GM23338 (cell line): ENCODE data around the gene H1-8.

ENCODE experiments used
- EZH2 ChIP-seq: fragments of 200-600 bp; sonication (generic); IDR thresholded peaks from one replicate; pipeline ENCODE4 v1.8.0; 2017; ENCODE audit warnings: antibody characterized with exemption, mild to moderate bottlenecking, low read depth; ENCODE audit not compliant: unreplicated experiment
- EZH2phosphoT487 ChIP-seq: fragments of 200-600 bp; sonication (generic); IDR thresholded peaks from one replicate; pipeline ENCODE4 v1.8.1; 2018; ENCODE audit warnings: antibody characterized with exemption; ENCODE audit not compliant: unreplicated experiment
- NANOG ChIP-seq: IDR thresholded peaks from 2 replicates; pipeline ENCODE4 v1.6.1; 2016; ENCODE audit warnings: antibody characterized with exemption, borderline replicate concordance
- POLR2AphosphoS5 ChIP-seq: IDR thresholded peaks from 2 replicates; pipeline ENCODE4 v1.6.1; 2016; ENCODE audit warnings: antibody characterized with exemption, low read depth
- TF ChIP-seq, protein P1 (sequence below), 2 experiments: fragments of 200-600 bp in 1 of 2; sonication (generic) in 1 of 2; conservative IDR thresholded peaks; 2 replicates each; pipeline versions ENCODE4 v1.5.1 to v1.6.1; 2016 to 2017; ENCODE audit warnings: antibody characterized with exemption in 2 of 2, low read depth in 2 of 2, mild to moderate bottlenecking in 2 of 2, moderate library complexity in 1 of 2
- TF ChIP-seq, protein P2 (sequence below): IDR thresholded peaks from one replicate; pipeline ENCODE4 v1.6.1; 2018; ENCODE audit warnings: antibody characterized with exemption; ENCODE audit not compliant: unreplicated experiment

DNA sequence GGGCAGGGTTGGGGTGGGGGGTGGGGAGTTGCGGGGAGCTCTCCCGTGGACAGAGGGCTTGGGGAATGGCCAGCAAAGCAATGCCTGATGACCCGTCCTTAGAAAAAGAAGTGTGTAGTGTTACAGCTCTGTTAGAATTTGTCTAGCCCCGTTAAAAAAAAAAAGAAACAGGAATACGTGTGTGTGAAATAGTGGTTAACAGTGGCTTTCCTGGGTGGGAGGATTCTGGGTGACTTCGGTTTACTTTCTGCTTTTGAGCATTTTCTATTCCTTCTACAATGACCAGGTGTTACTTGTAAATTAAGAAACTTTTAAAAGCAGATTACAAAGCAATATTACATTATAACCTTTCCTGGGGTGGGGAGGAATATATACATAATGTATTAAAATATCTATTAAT is 25.0 kb downstream of the H1-8 start:
- TF ChIP-seq POLR2AphosphoS5 (no peak), EZH2 (no peak), NANOG (no peak), EZH2phosphoT487 (no peak)
- TF ChIP-seq, protein P1, sequence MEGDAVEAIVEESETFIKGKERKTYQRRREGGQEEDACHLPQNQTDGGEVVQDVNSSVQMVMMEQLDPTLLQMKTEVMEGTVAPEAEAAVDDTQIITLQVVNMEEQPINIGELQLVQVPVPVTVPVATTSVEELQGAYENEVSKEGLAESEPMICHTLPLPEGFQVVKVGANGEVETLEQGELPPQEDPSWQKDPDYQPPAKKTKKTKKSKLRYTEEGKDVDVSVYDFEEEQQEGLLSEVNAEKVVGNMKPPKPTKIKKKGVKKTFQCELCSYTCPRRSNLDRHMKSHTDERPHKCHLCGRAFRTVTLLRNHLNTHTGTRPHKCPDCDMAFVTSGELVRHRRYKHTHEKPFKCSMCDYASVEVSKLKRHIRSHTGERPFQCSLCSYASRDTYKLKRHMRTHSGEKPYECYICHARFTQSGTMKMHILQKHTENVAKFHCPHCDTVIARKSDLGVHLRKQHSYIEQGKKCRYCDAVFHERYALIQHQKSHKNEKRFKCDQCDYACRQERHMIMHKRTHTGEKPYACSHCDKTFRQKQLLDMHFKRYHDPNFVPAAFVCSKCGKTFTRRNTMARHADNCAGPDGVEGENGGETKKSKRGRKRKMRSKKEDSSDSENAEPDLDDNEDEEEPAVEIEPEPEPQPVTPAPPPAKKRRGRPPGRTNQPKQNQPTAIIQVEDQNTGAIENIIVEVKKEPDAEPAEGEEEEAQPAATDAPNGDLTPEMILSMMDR (conservative IDR thresholded peaks at IDR 0.05; ENCODE audit: low read depth in 2 of 2): no peak
- TF ChIP-seq, protein P2, sequence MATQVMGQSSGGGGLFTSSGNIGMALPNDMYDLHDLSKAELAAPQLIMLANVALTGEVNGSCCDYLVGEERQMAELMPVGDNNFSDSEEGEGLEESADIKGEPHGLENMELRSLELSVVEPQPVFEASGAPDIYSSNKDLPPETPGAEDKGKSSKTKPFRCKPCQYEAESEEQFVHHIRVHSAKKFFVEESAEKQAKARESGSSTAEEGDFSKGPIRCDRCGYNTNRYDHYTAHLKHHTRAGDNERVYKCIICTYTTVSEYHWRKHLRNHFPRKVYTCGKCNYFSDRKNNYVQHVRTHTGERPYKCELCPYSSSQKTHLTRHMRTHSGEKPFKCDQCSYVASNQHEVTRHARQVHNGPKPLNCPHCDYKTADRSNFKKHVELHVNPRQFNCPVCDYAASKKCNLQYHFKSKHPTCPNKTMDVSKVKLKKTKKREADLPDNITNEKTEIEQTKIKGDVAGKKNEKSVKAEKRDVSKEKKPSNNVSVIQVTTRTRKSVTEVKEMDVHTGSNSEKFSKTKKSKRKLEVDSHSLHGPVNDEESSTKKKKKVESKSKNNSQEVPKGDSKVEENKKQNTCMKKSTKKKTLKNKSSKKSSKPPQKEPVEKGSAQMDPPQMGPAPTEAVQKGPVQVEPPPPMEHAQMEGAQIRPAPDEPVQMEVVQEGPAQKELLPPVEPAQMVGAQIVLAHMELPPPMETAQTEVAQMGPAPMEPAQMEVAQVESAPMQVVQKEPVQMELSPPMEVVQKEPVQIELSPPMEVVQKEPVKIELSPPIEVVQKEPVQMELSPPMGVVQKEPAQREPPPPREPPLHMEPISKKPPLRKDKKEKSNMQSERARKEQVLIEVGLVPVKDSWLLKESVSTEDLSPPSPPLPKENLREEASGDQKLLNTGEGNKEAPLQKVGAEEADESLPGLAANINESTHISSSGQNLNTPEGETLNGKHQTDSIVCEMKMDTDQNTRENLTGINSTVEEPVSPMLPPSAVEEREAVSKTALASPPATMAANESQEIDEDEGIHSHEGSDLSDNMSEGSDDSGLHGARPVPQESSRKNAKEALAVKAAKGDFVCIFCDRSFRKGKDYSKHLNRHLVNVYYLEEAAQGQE: no peak
